Measurements from ENCODE around the gene SH3BP4. TPM values are rescaled to one million over a fixed set of nuclear protein-coding genes. Genes with fewer than 3 reads are reported as not detected.

SH3BP4 gene
- total RNA-seq, 1 donor from 2014 or later = 45.7 TPM

- no peak for DNase-seq (ENCODE audit: low spot score, unreplicated experiment)
- no peaks in the 10 kb centered on the region for H3K36me3 Mint-ChIP-seq (ENCODE audit: insufficient read depth)
- H3K9me3 Mint-ChIP-seq (ENCODE audit: low read depth) = peaks cover 2% of the 10 kb centered on the region
- TF ChIP-seq CTCF (IDR thresholded peaks at IDR 0.05; ENCODE audit: unreplicated experiment) = no peak
- H3K4me1 Mint-ChIP-seq (ENCODE audit: low read depth) = peaks cover 18% of the 10 kb centered on the region
- no peak overlapping the region for H3K4me3 Mint-ChIP-seq (ENCODE audit: low read depth)
- H3K27ac Mint-ChIP-seq = no peak overlapping the region
- H3K27me3 Mint-ChIP-seq = peaks cover 3% of the 10 kb centered on the region
These were observed 143.8 kb downstream of the SH3BP4 start for GRCh38 chr2:235095569-235095968.

- DNase-seq (ENCODE audit: low spot score, unreplicated experiment) = no peak
- peaks cover 3% of the 10 kb centered on the region for H3K27me3 Mint-ChIP-seq
- no peak overlapping the region for H3K4me3 Mint-ChIP-seq (ENCODE audit: low read depth)
- no peak for TF ChIP-seq CTCF (IDR thresholded peaks at IDR 0.05; ENCODE audit: unreplicated experiment)
- peaks cover 2% of the 10 kb centered on the region for H3K9me3 Mint-ChIP-seq (ENCODE audit: low read depth)
- H3K4me1 Mint-ChIP-seq (ENCODE audit: low read depth) = peaks cover 18% of the 10 kb centered on the region
- H3K27ac Mint-ChIP-seq = no peak overlapping the region
- no peaks in the 10 kb centered on the region for H3K36me3 Mint-ChIP-seq (ENCODE audit: insufficient read depth)
These were observed 144.6 kb downstream of the SH3BP4 start for GRCh38 chr2:235096447-235096846.

- TF ChIP-seq CTCF (IDR thresholded peaks at IDR 0.05; ENCODE audit: unreplicated experiment) = no peak
- peaks cover 18% of the 10 kb centered on the region for H3K4me1 Mint-ChIP-seq (ENCODE audit: low read depth)
- H3K4me3 Mint-ChIP-seq (ENCODE audit: low read depth) = no peak overlapping the region
- DNase-seq (ENCODE audit: low spot score, unreplicated experiment) = no peak
- peaks cover 3% of the 10 kb centered on the region for H3K27me3 Mint-ChIP-seq
- H3K27ac Mint-ChIP-seq = no peak overlapping the region
- peaks cover 2% of the 10 kb centered on the region for H3K9me3 Mint-ChIP-seq (ENCODE audit: low read depth)
- no peaks in the 10 kb centered on the region for H3K36me3 Mint-ChIP-seq (ENCODE audit: insufficient read depth)
These were observed 145.4 kb downstream of the SH3BP4 start for GRCh38 chr2:235097196-235097595.

GRCh38 chr2:235098269-235098668 lies 146.5 kb downstream of the SH3BP4 start:
- Mint-ChIP-seq H3K36me3 (ENCODE audit: insufficient read depth) (no peaks in the 10 kb centered on the region), H3K9me3 (ENCODE audit: low read depth) (peaks cover 2% of the 10 kb centered on the region), H3K4me3 (ENCODE audit: low read depth) (no peak overlapping the region), H3K27me3 (peaks cover 4% of the 10 kb centered on the region), H3K4me1 (ENCODE audit: low read depth) (peaks cover 18% of the 10 kb centered on the region), H3K27ac (no peak overlapping the region)
- no peak for DNase-seq (ENCODE audit: low spot score, unreplicated experiment)
- peak; percentile 15 for TF ChIP-seq CTCF (IDR thresholded peaks at IDR 0.05; ENCODE audit: unreplicated experiment)

- H3K36me3 Mint-ChIP-seq (ENCODE audit: insufficient read depth) = no peaks in the 10 kb centered on the region
These were observed 147.1 kb downstream of the SH3BP4 start for GRCh38 chr2:235098736-235099494.

More at GRCh38 chr2:235098736-235099494, 147.1 kb downstream of the SH3BP4 start:
- no peak for DNase-seq (ENCODE audit: low spot score, unreplicated experiment)
- TF ChIP-seq CTCF (IDR thresholded peaks at IDR 0.05; ENCODE audit: unreplicated experiment) = no peak
- Mint-ChIP-seq H3K27ac (no peak overlapping the region), H3K4me3 (ENCODE audit: low read depth) (no peak overlapping the region), H3K27me3 (peaks cover 8% of the 10 kb centered on the region), H3K9me3 (ENCODE audit: low read depth) (peaks cover 2% of the 10 kb centered on the region), H3K4me1 (ENCODE audit: low read depth) (peaks cover 18% of the 10 kb centered on the region)

All from progenitor cell of endocrine pancreas (in vitro differentiated cells).